Endothelial cell (in vitro differentiated cells): Measurements from ENCODE around the gene GDF15. TPM values are rescaled to one million over a fixed set of nuclear protein-coding genes. Genes with fewer than 3 reads are reported as not detected.

Source experiments
- DNase-seq: peaks from one replicate; pipeline ENCODE4 v3.0.0; 2021; ENCODE audit warnings: low spot score
- H3K27ac Mint-ChIP-seq: one replicate; pipeline ENCODE4 v1.8.0; 2021; ENCODE audit warnings: mixed read lengths, inconsistent platforms; ENCODE audit not compliant: unreplicated experiment
- H3K27me3 Mint-ChIP-seq: one replicate; pipeline ENCODE4 v1.8.0; 2021; ENCODE audit warnings: mild to moderate bottlenecking, moderate library complexity, mixed read lengths, inconsistent platforms; ENCODE audit not compliant: unreplicated experiment
- H3K36me3 Mint-ChIP-seq: one replicate; pipeline ENCODE4 v1.8.0; 2021; ENCODE audit warnings: mild to moderate bottlenecking, low read depth, mixed read lengths, inconsistent platforms; ENCODE audit not compliant: unreplicated experiment
- H3K4me1 Mint-ChIP-seq: one replicate; pipeline ENCODE4 v1.8.0; 2021; ENCODE audit warnings: mild to moderate bottlenecking, mixed read lengths, inconsistent platforms; ENCODE audit not compliant: unreplicated experiment
- H3K4me3 Mint-ChIP-seq: one replicate; pipeline ENCODE4 v1.8.0; 2021; ENCODE audit warnings: mild to moderate bottlenecking, mixed read lengths, inconsistent platforms; ENCODE audit not compliant: unreplicated experiment
- H3K9me3 Mint-ChIP-seq: one replicate; pipeline ENCODE4 v1.8.0; 2021; ENCODE audit warnings: mixed read lengths, inconsistent platforms; ENCODE audit not compliant: unreplicated experiment
- total RNA-seq: library from RNA; stranded (reverse); fragmentation: NEBNext Ultra II Directional; extraction: Animal tissue kit (Norgen Biotek cat#: 25700); gene quantifications from one replicate; pipeline ENCODE4 v1.2.1, GENCODE V29; 2021; ENCODE audit not compliant: unreplicated experiment
- TF ChIP-seq, protein P1 (sequence below): fragments of 200-600 bp; sonication (generic); IDR thresholded peaks from one replicate; pipeline ENCODE4 v1.5.0; 2021; ENCODE audit warnings: antibody characterized with exemption; ENCODE audit not compliant: unreplicated experiment

GDF15 gene
- total RNA-seq, 1 donor from 2014 or later: 1.3 TPM

DNA sequence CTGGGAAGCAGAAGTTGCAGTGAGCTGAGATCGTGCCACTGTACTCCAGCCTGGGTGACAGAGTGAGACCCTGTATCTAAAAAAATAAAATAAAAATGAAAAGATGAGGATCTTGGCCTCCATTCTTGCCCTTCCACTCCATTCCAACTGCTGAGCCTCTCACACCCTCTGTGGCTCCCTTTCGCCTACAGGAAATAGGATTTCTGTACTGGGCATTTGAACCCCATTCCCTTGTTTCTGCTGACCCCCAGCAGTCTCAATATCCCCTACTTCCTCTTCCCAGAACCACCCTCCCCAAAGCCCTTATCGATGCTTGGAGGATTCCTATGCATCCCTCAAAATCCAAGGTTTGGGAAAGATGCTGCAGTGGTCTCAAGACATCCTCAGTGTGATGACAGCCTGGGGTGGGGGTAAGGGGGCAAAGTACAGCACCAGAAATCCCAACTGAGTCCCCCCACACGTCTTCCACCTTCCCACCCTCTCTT lies 12.5 kb upstream of the GDF15 start:
- peaks cover 9% of the 10 kb centered on the region for H3K27me3 Mint-ChIP-seq
- no peaks in the 10 kb centered on the region for H3K36me3 Mint-ChIP-seq
- DNase-seq: no peak
- no peaks in the 10 kb centered on the region for H3K9me3 Mint-ChIP-seq
- H3K27ac Mint-ChIP-seq: peak overlapping the region; percentile 96
- peaks cover 9% of the 10 kb centered on the region for H3K4me1 Mint-ChIP-seq
- TF ChIP-seq, protein P1, sequence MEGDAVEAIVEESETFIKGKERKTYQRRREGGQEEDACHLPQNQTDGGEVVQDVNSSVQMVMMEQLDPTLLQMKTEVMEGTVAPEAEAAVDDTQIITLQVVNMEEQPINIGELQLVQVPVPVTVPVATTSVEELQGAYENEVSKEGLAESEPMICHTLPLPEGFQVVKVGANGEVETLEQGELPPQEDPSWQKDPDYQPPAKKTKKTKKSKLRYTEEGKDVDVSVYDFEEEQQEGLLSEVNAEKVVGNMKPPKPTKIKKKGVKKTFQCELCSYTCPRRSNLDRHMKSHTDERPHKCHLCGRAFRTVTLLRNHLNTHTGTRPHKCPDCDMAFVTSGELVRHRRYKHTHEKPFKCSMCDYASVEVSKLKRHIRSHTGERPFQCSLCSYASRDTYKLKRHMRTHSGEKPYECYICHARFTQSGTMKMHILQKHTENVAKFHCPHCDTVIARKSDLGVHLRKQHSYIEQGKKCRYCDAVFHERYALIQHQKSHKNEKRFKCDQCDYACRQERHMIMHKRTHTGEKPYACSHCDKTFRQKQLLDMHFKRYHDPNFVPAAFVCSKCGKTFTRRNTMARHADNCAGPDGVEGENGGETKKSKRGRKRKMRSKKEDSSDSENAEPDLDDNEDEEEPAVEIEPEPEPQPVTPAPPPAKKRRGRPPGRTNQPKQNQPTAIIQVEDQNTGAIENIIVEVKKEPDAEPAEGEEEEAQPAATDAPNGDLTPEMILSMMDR: no peak
- no peak overlapping the region for H3K4me3 Mint-ChIP-seq

DNA sequence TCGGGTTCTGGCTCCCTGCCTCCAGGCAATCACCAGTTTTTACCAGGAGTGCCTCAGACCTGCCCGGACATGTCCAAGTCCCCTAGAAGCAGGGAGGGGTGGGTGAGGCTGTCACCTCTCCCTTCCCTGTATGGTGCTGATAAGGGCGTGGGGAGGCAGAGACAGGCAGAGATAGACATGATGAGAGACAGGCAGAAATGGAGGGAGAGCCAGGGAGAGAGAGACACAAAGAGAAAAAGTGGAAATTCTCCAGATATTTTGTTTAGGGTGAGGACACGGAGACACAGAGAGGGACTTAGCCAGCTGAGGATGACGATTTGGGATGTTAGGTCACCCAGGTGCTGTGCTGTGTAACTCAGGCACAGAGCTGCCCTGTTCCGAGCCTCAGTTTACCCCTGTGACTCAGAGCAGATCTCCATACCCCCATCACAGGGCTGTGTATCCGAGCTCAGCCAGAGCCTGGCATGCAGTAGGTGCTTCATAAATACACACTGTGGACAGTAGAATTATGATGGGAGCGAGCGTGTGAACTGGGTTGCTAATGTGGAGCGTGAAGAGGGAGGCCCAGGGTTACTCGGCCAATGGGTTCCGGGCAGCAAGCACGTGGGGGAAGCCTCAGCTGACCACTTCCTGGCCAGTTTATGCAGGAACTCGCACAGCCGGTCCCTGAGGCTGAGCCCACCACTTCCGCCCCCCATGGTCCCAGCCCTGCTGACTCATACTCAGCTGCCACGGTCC lies 11.9 kb upstream of the GDF15 start:
- H3K4me3 Mint-ChIP-seq: no peak overlapping the region
- TF ChIP-seq, protein P1: no peak

DNA sequence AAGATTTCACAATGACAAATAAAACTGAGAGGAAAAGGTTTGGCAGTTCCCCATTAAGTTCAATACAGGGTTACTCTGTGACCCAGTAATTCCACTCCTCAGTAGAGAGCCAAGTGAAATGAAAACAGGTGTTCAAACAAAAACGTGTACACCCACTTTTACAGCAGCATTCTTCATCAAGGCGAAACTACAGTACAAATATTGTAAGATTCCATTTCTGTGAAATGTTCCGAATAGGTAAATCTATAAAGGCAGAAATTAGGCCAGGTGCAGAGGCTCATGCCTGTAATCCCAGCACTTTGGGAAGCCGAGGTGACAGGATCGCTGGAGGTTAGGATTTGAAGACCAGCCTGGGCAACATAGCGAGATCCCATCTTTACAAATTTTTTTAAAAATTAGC lies 8.9 kb upstream of the GDF15 start:
- H3K27ac Mint-ChIP-seq: no peak overlapping the region
- peaks cover 6% of the 10 kb centered on the region for H3K27me3 Mint-ChIP-seq
- no peak overlapping the region for H3K4me3 Mint-ChIP-seq
- no peaks in the 10 kb centered on the region for H3K9me3 Mint-ChIP-seq
- peaks cover 11% of the 10 kb centered on the region for H3K4me1 Mint-ChIP-seq
- no peaks in the 10 kb centered on the region for H3K36me3 Mint-ChIP-seq
- TF ChIP-seq, protein P1: no peak
- no peak for DNase-seq

More for the DNA sequence above, 11.9 kb upstream of the GDF15 start:
- DNase-seq: peak; percentile 75
- peaks cover 9% of the 10 kb centered on the region for H3K27me3 Mint-ChIP-seq
- no peaks in the 10 kb centered on the region for H3K36me3 Mint-ChIP-seq
- H3K4me1 Mint-ChIP-seq: peaks cover 9% of the 10 kb centered on the region
- no peaks in the 10 kb centered on the region for H3K9me3 Mint-ChIP-seq
- peak overlapping the region; percentile 96 for H3K27ac Mint-ChIP-seq

DNA sequence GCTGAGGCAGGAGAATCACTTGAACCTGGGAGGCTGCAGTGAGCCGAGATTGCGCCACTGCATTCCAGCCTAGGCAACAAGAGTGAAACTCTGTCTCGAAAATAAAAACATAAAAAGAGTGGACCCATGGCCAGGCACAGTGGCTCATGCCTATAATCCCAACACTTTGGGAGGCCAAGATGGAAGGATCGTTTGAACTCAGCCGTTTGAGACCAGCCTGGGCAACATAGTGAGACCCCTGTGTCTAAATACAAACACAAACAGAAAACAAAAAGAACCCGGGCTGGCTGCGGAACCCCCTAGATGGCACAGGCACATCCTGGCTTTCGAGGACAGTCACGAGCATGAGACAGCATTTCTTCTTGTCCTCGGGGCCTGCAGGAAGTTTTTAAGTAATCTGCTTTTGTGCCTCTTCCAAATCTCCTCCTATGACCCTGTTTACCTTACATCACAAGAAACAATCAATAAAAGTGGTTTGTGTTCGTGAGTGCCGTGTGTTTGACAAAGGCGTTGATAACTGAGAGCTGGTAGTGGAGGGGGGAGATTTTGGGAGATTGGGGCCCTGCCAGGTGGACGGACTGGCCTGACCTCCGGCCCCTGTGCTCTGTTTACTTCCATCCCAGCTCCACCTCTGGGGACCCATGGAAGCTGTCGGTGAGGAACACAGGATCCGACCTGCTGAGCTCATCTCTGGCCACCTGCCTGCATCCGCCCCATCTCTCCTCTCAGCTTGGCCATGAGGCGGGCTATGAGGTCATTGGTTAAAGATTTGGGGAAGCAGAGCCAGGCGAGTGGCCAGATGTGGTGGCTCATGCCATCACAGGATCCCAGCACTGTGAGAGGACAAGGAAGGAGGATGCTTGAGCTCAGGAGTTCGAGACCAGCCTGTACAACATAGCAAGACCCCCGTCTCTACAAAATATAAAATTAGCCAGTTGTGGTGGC lies 5.9 kb upstream of the GDF15 start:
- no peaks in the 10 kb centered on the region for H3K9me3 Mint-ChIP-seq
- no peak overlapping the region for H3K4me3 Mint-ChIP-seq
- no peak for DNase-seq
- peaks cover 2% of the 10 kb centered on the region for H3K4me1 Mint-ChIP-seq
- H3K27ac Mint-ChIP-seq: peak overlapping the region; percentile 50
- peaks cover 2% of the 10 kb centered on the region for H3K27me3 Mint-ChIP-seq
- H3K36me3 Mint-ChIP-seq: no peaks in the 10 kb centered on the region
- TF ChIP-seq, protein P1: no peak
